ENCODE measurements around the gene APOBEC4.

GRCh38 chr1:183636783-183637182 lies 16.3 kb downstream of the APOBEC4 start:
- TF ChIP-seq CTCF (conservative IDR thresholded peaks at IDR 0.05; ENCODE audit: low read depth, low read length), result no peak
- no peak for TF ChIP-seq EZH2 (IDR thresholded peaks at IDR 0.05; ENCODE audit: low read length, unreplicated experiment)

Data from PC-3 (cell line).